KBM-7 (cell line): ENCODE measurements around the gene ARMC9.
A peak's percentile ranks its signal among the peaks of the same experiment; 100 is the strongest.
"Not testable (repeated sequence)": the region's sequence is repeated elsewhere in the genome, so short reads cannot be mapped to it uniquely, and the experiment has no call there.

Experiments used
- DNase-seq: peaks from one replicate; pipeline ENCODE4 v3.0.0-alpha.2; 2015
- in situ Hi-C: fragments of 300-500 bp; cut with MboI; formaldehyde crosslinking; loops from 2 replicates; pipeline ENCODE4 v1.14.3; 2020; ENCODE audit warnings: low sequenced_read_pairs, low pct_unique_long_range_greater_than_20kb, mixed read lengths

The ARMC9 gene

GRCh38 chr2:231297108-231297908 lies 98.9 kb downstream of the ARMC9 start:
- DNase-seq, result peak; percentile 60
- in situ Hi-C loops, result no loop called here

GRCh38 chr2:231298091-231298490 lies 99.7 kb downstream of the ARMC9 start:
- in situ Hi-C loops, result no loop called here
- DNase-seq, result no peak

DNA sequence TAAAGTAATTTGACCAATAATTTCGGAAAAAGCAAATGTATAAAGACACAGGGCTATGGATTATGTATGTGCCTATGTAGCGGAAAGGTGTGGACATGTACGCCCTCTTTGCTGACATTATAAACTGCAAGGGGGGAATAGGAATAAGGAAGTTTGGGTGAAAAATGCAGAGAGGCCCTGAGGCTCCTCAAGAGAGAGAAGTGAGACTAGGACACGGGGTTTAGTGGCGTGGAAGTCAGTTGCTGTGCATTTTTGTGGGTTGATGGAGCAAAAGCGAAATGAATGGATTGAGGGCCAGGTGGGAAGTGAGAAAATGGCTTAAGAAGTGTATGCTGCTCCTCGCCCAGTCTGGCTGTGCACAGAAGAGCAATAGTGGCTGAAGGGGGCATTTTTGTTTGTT lies 100.8 kb downstream of the ARMC9 start:
- DNase-seq, result peak; percentile 28

GRCh38 chr2:231300020-231300721 lies 101.7 kb downstream of the ARMC9 start:
- in situ Hi-C loops, result no loop called here
- DNase-seq, result no peak

More for the DNA sequence above, 100.8 kb downstream of the ARMC9 start:
- in situ Hi-C loops, result no loop called here

GRCh38 chr2:231300722-231301076 lies 102.3 kb downstream of the ARMC9 start:
- DNase-seq, result no peak
- in situ Hi-C loops, result no loop called here

DNA sequence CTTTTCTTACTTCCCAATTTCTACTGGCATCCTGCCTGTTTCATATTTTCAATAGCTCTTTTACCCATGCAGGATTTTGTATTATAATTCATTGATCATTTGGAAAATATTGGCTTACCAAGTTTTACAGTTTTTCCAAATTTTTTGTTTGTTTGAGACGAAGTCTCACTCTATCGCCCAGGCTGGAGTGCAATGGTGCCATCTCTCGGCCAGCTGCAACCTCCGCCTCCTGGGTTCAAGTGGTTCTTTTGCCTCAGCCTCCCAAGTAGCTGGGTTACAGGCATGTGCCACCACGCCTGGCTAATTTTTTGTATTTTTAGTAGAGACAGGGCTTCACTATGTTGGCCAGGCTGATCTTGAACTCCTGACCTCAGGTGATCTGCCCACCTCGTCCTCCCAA lies 105.8 kb downstream of the ARMC9 start:
- DNase-seq, in situ Hi-C loops: not testable (repeated sequence)

DNA sequence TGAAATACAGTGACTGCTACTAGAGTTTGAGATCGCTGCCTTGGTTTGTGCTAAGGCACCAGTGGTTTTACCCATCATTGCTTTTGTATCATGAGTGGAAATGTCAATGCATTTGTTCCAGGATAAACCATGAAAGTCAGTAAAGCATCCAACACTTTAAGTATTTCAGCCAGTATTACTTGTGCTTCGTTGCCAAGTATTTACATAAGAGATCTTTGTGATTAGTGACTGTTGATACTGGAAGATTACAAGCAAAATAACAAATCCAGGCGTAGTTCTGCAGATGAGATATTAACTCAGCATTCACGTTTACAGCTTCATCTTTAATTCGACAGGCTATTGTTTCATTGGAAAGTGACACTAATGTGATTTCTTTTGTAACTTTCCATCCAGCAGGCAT lies 106.8 kb downstream of the ARMC9 start:
- in situ Hi-C loops, result no loop called here
- DNase-seq, result no peak

DNA sequence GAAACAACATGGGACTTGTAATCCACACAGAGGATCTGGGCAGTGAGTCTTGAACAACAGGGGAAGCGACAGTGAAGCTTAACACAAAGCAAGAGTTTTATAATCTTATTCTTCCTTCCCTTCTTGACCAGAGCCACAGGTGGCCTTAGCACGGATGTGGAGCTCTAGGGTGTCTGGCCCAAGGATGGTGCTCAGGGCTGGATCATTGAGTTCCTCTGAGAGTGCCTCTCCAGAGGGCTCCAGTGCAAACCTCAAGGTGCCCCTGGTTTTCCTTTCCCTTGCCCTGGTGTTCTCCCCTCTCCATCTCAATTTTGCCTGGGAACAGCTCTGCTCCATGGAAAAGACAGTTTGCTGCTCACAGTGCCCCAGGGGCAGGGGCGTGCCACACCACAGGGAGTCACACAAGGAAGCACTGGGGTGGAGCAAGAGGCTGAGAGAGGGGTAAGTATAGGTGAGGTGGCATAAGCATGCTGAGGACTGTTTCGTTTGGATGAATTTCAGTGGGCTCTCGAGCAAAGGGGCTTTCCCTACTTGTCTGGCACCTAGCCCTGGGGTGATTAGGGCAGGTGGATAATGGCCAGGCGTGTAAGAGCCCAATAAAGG lies 108.5 kb downstream of the ARMC9 start:
- DNase-seq, result no peak
- in situ Hi-C loops, result no loop called here

GRCh38 chr2:231308219-231308618 lies 109.8 kb downstream of the ARMC9 start:
- DNase-seq, result no peak
- in situ Hi-C loops, result no loop called here

- in situ Hi-C loops, result no loop called here
- no peak for DNase-seq
Observed at GRCh38 chr2:231308631-231309428, 110.4 kb downstream of the ARMC9 start.

DNA sequence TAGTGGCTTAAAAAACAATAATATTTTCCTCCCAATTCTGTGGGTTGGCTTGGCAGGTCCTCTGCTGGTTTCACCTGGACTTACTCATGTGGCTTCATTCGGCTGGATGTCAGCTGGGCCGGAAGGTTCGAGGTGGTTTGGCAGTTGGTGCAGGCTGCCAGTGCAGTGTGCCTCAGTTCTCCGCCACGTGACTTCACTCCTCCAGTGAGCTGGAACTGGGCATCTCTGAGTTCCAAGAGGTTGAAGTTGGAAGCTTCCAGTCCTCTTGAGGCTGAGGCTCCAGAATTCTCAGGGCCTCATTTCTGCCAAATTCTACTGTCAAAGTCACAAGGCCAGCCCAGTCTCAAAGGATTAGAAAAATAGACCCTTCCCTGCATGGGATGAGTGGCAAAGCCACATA lies 113.6 kb downstream of the ARMC9 start:
- no peak for DNase-seq
- in situ Hi-C loops, result no loop called here

DNA sequence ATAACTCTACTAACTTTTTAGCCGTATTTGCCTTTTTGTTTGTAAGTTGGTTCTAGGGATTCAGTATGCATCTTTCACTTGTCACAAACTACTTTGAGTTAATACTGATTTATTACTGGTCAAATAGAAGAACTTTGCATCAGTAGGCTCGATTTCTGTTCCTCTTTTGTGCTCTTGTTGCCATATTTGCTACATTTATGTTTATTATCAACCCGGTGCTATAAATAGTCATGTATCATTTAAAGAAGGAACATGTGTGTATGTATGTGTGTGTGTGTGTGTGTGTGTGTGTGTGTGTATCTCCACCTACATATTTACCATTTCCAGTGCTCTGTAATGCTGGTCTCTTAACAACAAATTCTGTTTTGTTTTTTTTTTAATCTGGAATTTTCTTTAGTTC lies 117.5 kb downstream of the ARMC9 start:
- in situ Hi-C loops, result no loop called here
- DNase-seq, result no peak

GRCh38 chr2:231317579-231317978 lies 119.1 kb downstream of the ARMC9 start:
- no peak for DNase-seq
- in situ Hi-C loops, result no loop called here

GRCh38 chr2:231318436-231318835 lies 120.0 kb downstream of the ARMC9 start:
- DNase-seq, result no peak
- in situ Hi-C loops, result no loop called here

DNA sequence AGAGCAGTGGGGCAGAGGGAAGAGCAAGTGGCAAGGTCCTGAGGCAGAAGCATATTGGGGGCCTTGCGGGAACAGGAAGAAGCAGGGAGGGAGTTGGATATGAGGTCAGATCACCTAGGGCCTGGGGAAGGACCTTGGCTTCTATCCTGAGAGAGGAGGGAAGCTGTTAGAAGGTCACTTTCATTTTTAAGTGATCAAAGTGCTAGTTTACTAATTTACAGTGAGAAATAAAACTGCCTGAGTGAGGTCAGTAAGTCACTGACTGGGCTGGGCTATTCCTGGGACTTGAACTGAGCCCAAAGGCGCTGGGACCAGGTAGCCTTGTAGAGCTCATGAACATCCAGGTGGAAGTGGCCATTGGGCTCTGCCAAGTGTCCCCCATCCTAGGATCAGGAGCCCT lies 120.5 kb downstream of the ARMC9 start:
- DNase-seq, result no peak
- in situ Hi-C loops, result no loop called here

- in situ Hi-C loops, result no loop called here
- DNase-seq, result no peak
Observed at GRCh38 chr2:231319867-231320266, 121.4 kb downstream of the ARMC9 start.

DNA sequence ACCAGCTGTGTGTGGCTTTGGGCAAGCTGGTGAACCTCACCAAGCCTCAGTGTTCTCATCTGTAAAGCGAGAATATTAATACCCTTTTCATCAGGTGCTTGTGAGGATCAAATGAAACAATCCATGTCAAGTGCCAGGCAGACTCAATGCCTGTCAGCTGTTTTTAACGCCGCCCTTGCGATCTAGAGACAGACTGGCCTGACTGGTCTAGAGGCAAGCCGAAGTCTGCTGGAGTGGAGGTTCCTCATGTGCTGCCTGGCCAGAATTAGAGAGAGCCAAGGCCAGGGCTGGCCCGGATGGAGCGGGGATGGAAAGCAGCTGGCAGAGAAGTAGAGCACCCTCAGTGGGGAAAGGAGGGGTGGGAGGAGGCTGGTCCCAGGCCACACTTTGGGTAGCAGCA lies 122.6 kb downstream of the ARMC9 start:
- no peak for DNase-seq
- in situ Hi-C loops, result no loop called here

GRCh38 chr2:231321556-231322334 lies 123.3 kb downstream of the ARMC9 start:
- peak; percentile 92 for DNase-seq
- in situ Hi-C loops, result no loop called here

DNA sequence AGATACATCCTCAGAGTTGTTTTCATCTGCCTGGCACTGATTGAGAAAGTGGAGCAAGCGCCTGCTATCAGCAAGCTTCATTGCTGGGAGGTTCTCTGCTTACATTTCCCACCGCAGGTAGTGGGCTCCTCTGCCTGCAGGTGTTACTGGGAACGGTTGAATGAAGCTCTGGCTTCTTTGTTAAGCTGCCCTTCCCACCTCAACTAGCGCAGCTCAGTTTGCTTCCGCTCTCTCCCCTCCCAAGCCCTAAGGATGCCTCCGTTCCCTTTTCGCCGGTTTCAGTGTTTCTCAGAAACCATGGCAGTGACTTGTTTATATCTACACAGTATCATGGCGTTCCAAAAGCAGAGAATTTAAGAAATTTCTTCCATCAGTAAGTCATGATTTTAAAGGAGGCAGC lies 124.9 kb downstream of the ARMC9 start:
- in situ Hi-C loops, result no loop called here

More for the DNA sequence above, 124.9 kb downstream of the ARMC9 start:
- DNase-seq, result no peak
